Measurements from ENCODE around the gene SLC27A5. TPM values are rescaled to one million over a fixed set of nuclear protein-coding genes. Genes with fewer than 3 reads are reported as not detected.

The SLC27A5 gene
- total RNA-seq, 1 experiment from 2014 or later, result 17.1 TPM

GRCh38 chr19:58451358-58452101 lies 60.3 kb downstream of the SLC27A5 start, which contains the start of gene ZNF324B:
TSS of gene ZNF324B (plus strand) at chr19:58451622. CDS start at chr19:58453702, 2,080 bp downstream.
- Histone ChIP-seq H3K27me3 (ENCODE audit: insufficient read depth, low read length) (peaks cover 3% of the 10 kb centered on the region; the same call in 1 of the 2 replicates), H2BK120ac (ENCODE audit: low read depth, low read length, poor library complexity, severe bottlenecking) (no peak within 1 kb of the TSS), H4K5ac (ENCODE audit: insufficient read length, low read depth, low read length) (no peak within 1 kb of the TSS), H2BK12ac (ENCODE audit: insufficient read length, low read depth, low read length) (no peak within 1 kb of the TSS), H2BK5ac (ENCODE audit: insufficient read length, low read length) (no peak within 1 kb of the TSS), H3K79me2 (ENCODE audit: insufficient read depth, low read length) (no peaks in the 10 kb centered on the region), H2BK20ac (ENCODE audit: low read depth, low read length, poor library complexity, severe bottlenecking) (no peak within 1 kb of the TSS), H4K91ac (ENCODE audit: insufficient read length, low read depth, low read length) (no peak within 1 kb of the TSS), H3K23ac (ENCODE audit: insufficient read length, low read depth, low read length) (no peak within 1 kb of the TSS), H3K23me2 (ENCODE audit: insufficient read length, low read depth, low read length, poor library complexity, severe bottlenecking) (peaks cover 3% of the 10 kb centered on the region), H3K4me1 (ENCODE audit: insufficient read depth, low read length) (no peaks in the 10 kb centered on the region), H2BK15ac (ENCODE audit: low read depth, low read length) (no peak within 1 kb of the TSS), H4K20me1 (ENCODE audit: control insufficient read depth, insufficient read depth, insufficient read length) (no peaks in the 10 kb centered on the region), H3K4me2 (ENCODE audit: insufficient read depth, insufficient read length, low read length) (peak within 1 kb of the TSS; percentile 49), H3T11ph (ENCODE audit: low read length) (no peak within 1 kb of the TSS), H3K9ac (ENCODE audit: extremely low read depth, insufficient read length, low read length) (no peak within 1 kb of the TSS), H2AK5ac (ENCODE audit: insufficient read length, low read length) (no peak within 1 kb of the TSS), H3K14ac (ENCODE audit: insufficient read depth, low read length) (no peak within 1 kb of the TSS; the same call in 1 of the 2 replicates), H3K9me3 (ENCODE audit: control insufficient read depth, low read depth, low read length) (peaks cover 4% of the 10 kb centered on the region), H3K79me1 (ENCODE audit: insufficient read depth, low read depth, low read length, poor library complexity, severe bottlenecking) (no peaks in the 10 kb centered on the region), H3K27ac (ENCODE audit: insufficient read length, low read depth, low read length) (no peak within 1 kb of the TSS), H3K18ac (ENCODE audit: insufficient read length, low read depth, low read length) (no peak within 1 kb of the TSS), H2AFZ (ENCODE audit: low read length) (peak within 1 kb of the TSS; percentile 80), H3K4ac (ENCODE audit: low read depth, low read length) (no peak within 1 kb of the TSS), H4K8ac (replicated peaks; ENCODE audit: insufficient read length, low read depth, low read length) (no peak within 1 kb of the TSS), H3K56ac (ENCODE audit: insufficient read length, low read depth, low read length) (no peak within 1 kb of the TSS)
- no peak for TF ChIP-seq CTCF (conservative IDR thresholded peaks at IDR 0.05)
- no CpG with 5 or more reads among the region's 79 CpGs for WGBS (ENCODE audit: extremely low coverage, insufficient read length, low lambda C conversion rate)
- H3K9me3 Mint-ChIP-seq, result peaks cover 29 to 32% of the 10 kb centered on the region in 2 experiments
- H3K27ac Mint-ChIP-seq, result no peak within 1 kb of the TSS
- peak; percentile 98 for DNase-seq
- H3K4me3 Mint-ChIP-seq, result peak within 1 kb of the TSS; percentile 71 to 84
- peaks cover 12 to 13% of the 10 kb centered on the region in 2 experiments for H3K4me1 Mint-ChIP-seq
- H3K36me3 Mint-ChIP-seq (ENCODE audit: insufficient read depth in 1 of 3, low read depth in 3 of 3), result peaks cover 3 to 12% (median 8%) of the 10 kb centered on the region in 3 experiments; a peak in 5 of 7 replicates
- peaks cover 55% of the 10 kb centered on the region for H3K27me3 Mint-ChIP-seq (ENCODE audit: low read depth)
